Neural crest cell (in vitro differentiated cells): Measurements from ENCODE around the gene SLC5A11. TPM values are rescaled to one million over a fixed set of nuclear protein-coding genes. Genes with fewer than 3 reads are reported as not detected.
A peak's percentile ranks its signal among the peaks of the same experiment; 100 is the strongest.

ENCODE experiments used
- DNase-seq: peaks from one replicate; pipeline ENCODE4 v3.0.0; 2021; ENCODE audit warnings: low read depth, mixed read lengths, low spot score
- H3K27ac Mint-ChIP-seq: one replicate; pipeline ENCODE4 v1.8.0; 2021; ENCODE audit warnings: mild to moderate bottlenecking, mixed read lengths; ENCODE audit not compliant: unreplicated experiment
- H3K27me3 Mint-ChIP-seq: 2 replicates; pipeline ENCODE4 v1.8.0; 2021; ENCODE audit warnings: low read depth, mild to moderate bottlenecking, mixed read lengths
- H3K36me3 Mint-ChIP-seq: 2 replicates; pipeline ENCODE4 v1.8.0; 2021; ENCODE audit warnings: low read depth, mild to moderate bottlenecking, mixed read lengths
- H3K4me1 Mint-ChIP-seq: 2 replicates; pipeline ENCODE4 v1.8.0; 2021; ENCODE audit warnings: mixed read lengths
- H3K4me3 Mint-ChIP-seq: one replicate; pipeline ENCODE4 v1.8.0; 2021; ENCODE audit warnings: mild to moderate bottlenecking, mixed read lengths
- H3K9me3 Mint-ChIP-seq: 2 replicates; pipeline ENCODE4 v1.8.0; 2021; ENCODE audit warnings: mixed read lengths
- CTCF ChIP-seq: fragments of 200-600 bp; sonication (generic); conservative IDR thresholded peaks from 2 replicates; pipeline ENCODE4 v1.5.0; 2021; ENCODE audit warnings: antibody characterized with exemption, mild to moderate bottlenecking
- total RNA-seq: library from RNA; stranded (reverse); gene quantifications from 2 replicates; pipeline ENCODE4 v1.2.1, GENCODE V29; 2021

SLC5A11 gene
- total RNA-seq, 1 donor from 2014 or later: not detected

GRCh38 chr16:24946155-24946554, 100.4 kb downstream of the SLC5A11 start:
- H3K9me3 Mint-ChIP-seq: no peaks in the 10 kb centered on the region
- TF ChIP-seq CTCF: no peak
- H3K4me1 Mint-ChIP-seq: no peaks in the 10 kb centered on the region
- no peaks in the 10 kb centered on the region for H3K27me3 Mint-ChIP-seq
- H3K36me3 Mint-ChIP-seq: peaks cover 19% of the 10 kb centered on the region
- H3K27ac Mint-ChIP-seq: no peak overlapping the region
- no peak overlapping the region for H3K4me3 Mint-ChIP-seq
- DNase-seq: no peak

GRCh38 chr16:24950275-24950674, 104.5 kb downstream of the SLC5A11 start:
- Mint-ChIP-seq H3K4me1 (no peaks in the 10 kb centered on the region), H3K4me3 (no peak overlapping the region), H3K27me3 (no peaks in the 10 kb centered on the region), H3K36me3 (peaks cover 7% of the 10 kb centered on the region), H3K9me3 (no peaks in the 10 kb centered on the region), H3K27ac (no peak overlapping the region)
- DNase-seq: no peak
- no peak for TF ChIP-seq CTCF

GRCh38 chr16:24953306-24953705, 107.5 kb downstream of the SLC5A11 start:
- no peaks in the 10 kb centered on the region for H3K9me3 Mint-ChIP-seq
- H3K27ac Mint-ChIP-seq: peak overlapping the region; percentile 89
- H3K27me3 Mint-ChIP-seq: no peaks in the 10 kb centered on the region
- no peak for DNase-seq
- TF ChIP-seq CTCF: no peak
- no peaks in the 10 kb centered on the region for H3K4me1 Mint-ChIP-seq
- H3K36me3 Mint-ChIP-seq: peaks cover 15% of the 10 kb centered on the region
- no peak overlapping the region for H3K4me3 Mint-ChIP-seq

GRCh38 chr16:24953721-24954120, 108.0 kb downstream of the SLC5A11 start:
- peak overlapping the region; percentile 89 for H3K27ac Mint-ChIP-seq
- H3K9me3 Mint-ChIP-seq: no peaks in the 10 kb centered on the region

GRCh38 chr16:24954137-24954536, 108.4 kb downstream of the SLC5A11 start:
- H3K36me3 Mint-ChIP-seq: peaks cover 16% of the 10 kb centered on the region
- H3K4me1 Mint-ChIP-seq: no peaks in the 10 kb centered on the region
- no peak for TF ChIP-seq CTCF
- no peak overlapping the region for H3K27ac Mint-ChIP-seq
- no peak overlapping the region for H3K4me3 Mint-ChIP-seq
- no peak for DNase-seq
- H3K27me3 Mint-ChIP-seq: no peaks in the 10 kb centered on the region
- H3K9me3 Mint-ChIP-seq: no peaks in the 10 kb centered on the region

More at GRCh38 chr16:24953721-24954120, 108.0 kb downstream of the SLC5A11 start:
- TF ChIP-seq CTCF: no peak
- Mint-ChIP-seq H3K36me3 (peaks cover 16% of the 10 kb centered on the region), H3K4me3 (no peak overlapping the region), H3K4me1 (no peaks in the 10 kb centered on the region), H3K27me3 (no peaks in the 10 kb centered on the region)
- no peak for DNase-seq
